ENCODE measurements around the gene IGF1R.

IGF1R gene

GRCh38 chr15:98860281-98861041 is 212.1 kb downstream of the IGF1R start:
- DNase-seq (ENCODE audit: low spot score), result no peak

GRCh38 chr15:98861188-98861587 is 212.8 kb downstream of the IGF1R start:
- no peak for DNase-seq (ENCODE audit: low spot score)

GRCh38 chr15:98863983-98864382 is 215.6 kb downstream of the IGF1R start:
- DNase-seq (ENCODE audit: low spot score), result no peak

- peak; percentile 72 for DNase-seq (ENCODE audit: low spot score)
Observed at GRCh38 chr15:98865397-98866339, 217.3 kb downstream of the IGF1R start.

- no peak for DNase-seq (ENCODE audit: low spot score)
Observed at GRCh38 chr15:98866511-98866910, 218.2 kb downstream of the IGF1R start.

- no peak for DNase-seq (ENCODE audit: low spot score)
Observed at GRCh38 chr15:98868564-98868963, 220.2 kb downstream of the IGF1R start.

GRCh38 chr15:98870788-98871187 is 222.4 kb downstream of the IGF1R start:
- DNase-seq (ENCODE audit: low spot score), result no peak

GRCh38 chr15:98872774-98873173 is 224.4 kb downstream of the IGF1R start:
- no peak for DNase-seq (ENCODE audit: low spot score)

GRCh38 chr15:98873441-98874218 is 225.3 kb downstream of the IGF1R start:
- DNase-seq (ENCODE audit: low spot score), result no peak

GRCh38 chr15:98874370-98874769 is 226.0 kb downstream of the IGF1R start:
- no peak for DNase-seq (ENCODE audit: low spot score)

GRCh38 chr15:98874773-98875172 is 226.4 kb downstream of the IGF1R start:
- no peak for DNase-seq (ENCODE audit: low spot score)

- DNase-seq (ENCODE audit: low spot score), result no peak
Observed at GRCh38 chr15:98875309-98875708, 227.0 kb downstream of the IGF1R start.

GRCh38 chr15:98876451-98877369 is 228.4 kb downstream of the IGF1R start:
- no peak for DNase-seq (ENCODE audit: low spot score)

- no peak for DNase-seq (ENCODE audit: low spot score)
Observed at GRCh38 chr15:98878172-98878571, 229.8 kb downstream of the IGF1R start.

- no peak for DNase-seq (ENCODE audit: low spot score)
Observed at GRCh38 chr15:98878862-98879261, 230.5 kb downstream of the IGF1R start.

GRCh38 chr15:98881526-98882520 is 233.5 kb downstream of the IGF1R start:
- peak; percentile 68 for DNase-seq (ENCODE audit: low spot score)

- DNase-seq (ENCODE audit: low spot score), result no peak
Observed at GRCh38 chr15:98883478-98883877, 235.1 kb downstream of the IGF1R start.

GRCh38 chr15:98884894-98885293 is 236.6 kb downstream of the IGF1R start:
- no peak for DNase-seq (ENCODE audit: low spot score)

GRCh38 chr15:98887976-98888375 is 239.6 kb downstream of the IGF1R start:
- peak; percentile 81 for DNase-seq (ENCODE audit: low spot score)

Measured in D341Med (cell line).